Measurements from ENCODE around the gene CD82.

Gene CD82

DNA sequence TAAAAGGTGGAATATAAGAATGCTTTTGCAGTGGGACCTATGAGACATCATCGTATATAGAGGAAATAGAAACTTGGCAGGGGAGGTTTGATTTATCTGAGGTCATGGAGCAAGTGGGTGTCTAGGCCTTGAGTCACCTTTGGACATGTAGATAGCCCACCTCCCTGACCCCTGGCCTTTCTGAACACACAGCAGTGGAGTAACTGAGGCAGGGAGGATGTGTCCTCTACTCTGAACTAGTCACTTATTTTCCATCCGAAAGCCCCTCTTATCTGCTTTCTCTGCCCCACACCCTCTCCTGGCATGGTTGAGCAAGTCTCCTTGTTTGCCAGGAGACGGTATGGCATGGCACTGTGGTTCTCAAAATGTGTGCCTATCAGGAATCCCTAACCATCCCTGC lies 7.9 kb downstream of the CD82 start:
- H3K27ac Mint-ChIP-seq: peak overlapping the region; percentile 96
- peaks cover 99% of the 10 kb centered on the region for H3K4me1 Mint-ChIP-seq (ENCODE audit: low read depth)
- no peaks in the 10 kb centered on the region for H3K9me3 Mint-ChIP-seq
- peak overlapping the region; percentile 84 for H3K4me3 Mint-ChIP-seq
- peaks cover 78% of the 10 kb centered on the region for H3K36me3 Mint-ChIP-seq (ENCODE audit: low read depth)
- no peaks in the 10 kb centered on the region for H3K27me3 Mint-ChIP-seq
- no peak for DNase-seq

DNA sequence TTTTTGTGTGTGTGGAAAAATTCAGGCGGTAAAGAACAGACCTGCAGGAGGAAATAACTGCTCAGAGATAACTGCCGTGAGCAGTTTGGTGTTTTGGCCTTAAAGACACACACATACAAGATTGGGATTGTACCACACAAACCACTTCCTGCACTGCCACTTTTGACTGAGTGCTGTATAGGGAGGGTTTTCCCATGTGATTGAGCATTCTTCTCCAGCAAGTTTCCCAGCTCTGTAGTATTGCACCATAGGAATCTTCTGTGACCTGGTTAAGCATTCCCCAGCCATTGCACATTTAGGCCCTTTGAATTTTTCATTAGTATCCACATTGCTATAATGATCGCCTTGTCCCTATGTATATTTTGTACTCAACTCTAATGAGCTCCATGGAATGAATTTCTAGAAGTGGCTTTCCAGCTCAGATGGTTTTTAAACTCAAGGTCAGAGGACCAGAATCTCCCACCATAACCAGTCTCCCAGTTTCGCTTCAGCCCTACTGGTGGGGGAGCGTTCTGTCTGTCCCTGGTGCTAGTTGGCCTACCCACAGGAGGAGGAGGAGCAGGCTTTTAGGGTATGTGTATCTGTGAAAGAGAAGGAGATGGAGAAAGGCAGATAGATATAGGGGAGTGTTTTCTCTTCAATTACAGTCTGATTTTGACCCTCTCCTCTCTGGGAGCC lies 9.3 kb downstream of the CD82 start:
- Mint-ChIP-seq H3K27ac (peak overlapping the region; percentile 96), H3K4me1 (ENCODE audit: low read depth) (peaks cover 92% of the 10 kb centered on the region), H3K4me3 (peak overlapping the region; percentile 84), H3K36me3 (ENCODE audit: low read depth) (peaks cover 82% of the 10 kb centered on the region), H3K9me3 (no peaks in the 10 kb centered on the region), H3K27me3 (no peaks in the 10 kb centered on the region)
- DNase-seq: no peak

DNA sequence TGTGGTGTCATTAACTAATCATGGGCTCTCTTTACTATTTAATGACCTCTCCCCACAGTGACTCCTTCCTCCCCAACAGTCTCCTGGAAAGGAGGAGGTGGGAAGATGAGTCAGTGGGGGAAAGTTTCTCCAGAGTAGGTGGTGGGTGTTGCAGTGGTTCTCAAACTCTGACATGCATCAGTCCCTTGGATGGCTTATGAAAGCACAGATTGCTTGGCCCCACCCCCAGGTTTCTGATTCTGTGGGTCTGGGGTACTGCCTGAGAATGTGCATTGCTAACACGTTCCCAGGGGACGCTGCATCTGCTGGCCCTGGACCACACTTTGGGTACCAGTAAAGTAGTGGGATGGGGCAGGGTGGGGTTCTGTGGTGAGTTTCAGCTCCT lies 9.8 kb downstream of the CD82 start:
- H3K36me3 Mint-ChIP-seq (ENCODE audit: low read depth): peaks cover 82% of the 10 kb centered on the region
- H3K9me3 Mint-ChIP-seq: no peaks in the 10 kb centered on the region
- peak overlapping the region; percentile 96 for H3K27ac Mint-ChIP-seq
- no peaks in the 10 kb centered on the region for H3K27me3 Mint-ChIP-seq
- peaks cover 92% of the 10 kb centered on the region for H3K4me1 Mint-ChIP-seq (ENCODE audit: low read depth)
- peak; percentile 73 for DNase-seq
- H3K4me3 Mint-ChIP-seq: peak overlapping the region; percentile 84

DNA sequence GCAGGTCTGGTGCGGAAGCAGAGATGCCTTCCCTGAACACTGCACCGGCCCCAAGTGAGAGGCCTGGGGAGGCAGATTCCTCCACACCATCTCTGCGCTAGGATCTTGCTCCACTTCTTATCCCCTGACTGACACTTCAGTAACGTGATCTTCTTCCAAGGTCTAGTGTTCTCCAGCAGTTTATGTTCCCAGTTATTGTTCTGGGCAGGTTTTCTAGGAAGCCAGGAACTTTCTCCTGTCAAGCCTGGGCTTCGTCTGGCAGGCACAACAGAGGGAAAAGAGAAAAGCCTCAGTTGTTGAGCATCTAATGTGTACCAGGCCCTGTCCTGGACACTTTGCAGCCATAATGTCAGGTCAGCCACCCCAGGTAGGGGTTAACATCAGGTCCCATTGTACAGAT lies 10.5 kb downstream of the CD82 start:
- Mint-ChIP-seq H3K9me3 (no peaks in the 10 kb centered on the region), H3K4me1 (ENCODE audit: low read depth) (peaks cover 88% of the 10 kb centered on the region), H3K4me3 (peak overlapping the region; percentile 84), H3K27ac (peak overlapping the region; percentile 96), H3K36me3 (ENCODE audit: low read depth) (peaks cover 82% of the 10 kb centered on the region), H3K27me3 (no peaks in the 10 kb centered on the region)
- DNase-seq: no peak

- peak overlapping the region; percentile 96 for H3K27ac Mint-ChIP-seq
- no peaks in the 10 kb centered on the region for H3K9me3 Mint-ChIP-seq
- no peak overlapping the region for H3K4me3 Mint-ChIP-seq
- H3K4me1 Mint-ChIP-seq (ENCODE audit: low read depth): peaks cover 82% of the 10 kb centered on the region
- no peaks in the 10 kb centered on the region for H3K27me3 Mint-ChIP-seq
- DNase-seq: no peak
- peaks cover 82% of the 10 kb centered on the region for H3K36me3 Mint-ChIP-seq (ENCODE audit: low read depth)
Observed at GRCh38 chr11:44576656-44577055, 11.2 kb downstream of the CD82 start.

GRCh38 chr11:44577231-44577830 lies 11.9 kb downstream of the CD82 start:
- H3K36me3 Mint-ChIP-seq (ENCODE audit: low read depth): peaks cover 82% of the 10 kb centered on the region
- no peak overlapping the region for H3K4me3 Mint-ChIP-seq
- H3K9me3 Mint-ChIP-seq: no peaks in the 10 kb centered on the region
- peak overlapping the region; percentile 96 for H3K27ac Mint-ChIP-seq
- peaks cover 79% of the 10 kb centered on the region for H3K4me1 Mint-ChIP-seq (ENCODE audit: low read depth)
- H3K27me3 Mint-ChIP-seq: no peaks in the 10 kb centered on the region
- DNase-seq: no peak

- peaks cover 82% of the 10 kb centered on the region for H3K36me3 Mint-ChIP-seq (ENCODE audit: low read depth)
- no peak for DNase-seq
- H3K4me1 Mint-ChIP-seq (ENCODE audit: low read depth): peaks cover 76% of the 10 kb centered on the region
- no peak overlapping the region for H3K4me3 Mint-ChIP-seq
- peak overlapping the region; percentile 96 for H3K27ac Mint-ChIP-seq
- H3K9me3 Mint-ChIP-seq: no peaks in the 10 kb centered on the region
- no peaks in the 10 kb centered on the region for H3K27me3 Mint-ChIP-seq
Observed at GRCh38 chr11:44578279-44578678, 12.8 kb downstream of the CD82 start.

DNA sequence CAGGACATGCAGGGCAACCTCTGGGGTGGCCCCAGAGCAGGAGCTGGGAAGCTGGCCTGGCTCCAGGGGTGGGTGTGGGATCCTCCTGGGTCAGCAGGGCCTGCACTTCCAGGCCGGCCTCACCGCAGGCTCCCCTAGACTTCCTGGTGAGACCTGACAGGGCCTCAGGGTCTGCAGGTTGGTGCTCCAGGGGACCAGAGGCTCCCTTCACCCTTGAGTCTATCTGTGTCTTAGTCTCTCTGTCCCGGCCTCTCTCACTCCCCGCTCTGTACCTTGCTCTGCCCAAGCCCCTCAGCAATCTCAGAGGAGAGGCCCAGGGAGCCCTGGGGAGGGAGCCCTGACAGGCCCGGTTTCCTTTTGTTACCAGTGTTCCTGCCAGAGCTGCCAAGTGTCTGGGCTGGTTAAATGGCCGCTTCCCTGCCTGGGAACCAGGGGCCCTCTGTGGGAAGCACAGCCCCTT lies 13.9 kb downstream of the CD82 start:
- peaks cover 71% of the 10 kb centered on the region for H3K4me1 Mint-ChIP-seq (ENCODE audit: low read depth)
- no peaks in the 10 kb centered on the region for H3K9me3 Mint-ChIP-seq
- H3K36me3 Mint-ChIP-seq (ENCODE audit: low read depth): peaks cover 86% of the 10 kb centered on the region
- DNase-seq: no peak
- H3K4me3 Mint-ChIP-seq: no peak overlapping the region
- H3K27me3 Mint-ChIP-seq: no peaks in the 10 kb centered on the region
- H3K27ac Mint-ChIP-seq: peak overlapping the region; percentile 33

DNA sequence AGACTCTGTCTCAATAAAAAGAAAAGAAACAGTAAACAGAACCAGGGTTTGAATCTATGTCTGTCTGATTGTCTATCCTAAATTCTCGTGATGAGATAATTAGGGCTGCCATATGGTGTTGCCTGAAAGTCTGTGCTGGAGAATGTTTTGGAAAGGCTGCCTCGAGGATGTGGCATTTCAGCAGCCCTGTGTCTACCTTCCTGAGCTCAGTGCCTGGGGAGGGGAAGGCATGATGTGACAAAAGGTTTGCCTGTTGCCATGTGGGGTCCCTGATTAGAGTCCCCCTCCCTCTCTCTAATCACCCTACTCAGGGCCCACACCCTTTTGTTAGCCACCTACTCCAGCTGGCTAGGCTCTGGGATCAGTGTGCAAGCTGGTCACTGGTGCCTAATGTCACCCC lies 15.2 kb downstream of the CD82 start:
- Mint-ChIP-seq H3K36me3 (ENCODE audit: low read depth) (peaks cover 93% of the 10 kb centered on the region), H3K9me3 (no peaks in the 10 kb centered on the region), H3K4me3 (no peak overlapping the region), H3K27me3 (no peaks in the 10 kb centered on the region), H3K27ac (peak overlapping the region; percentile 61), H3K4me1 (ENCODE audit: low read depth) (peaks cover 59% of the 10 kb centered on the region)
- no peak for DNase-seq

- Mint-ChIP-seq H3K36me3 (ENCODE audit: low read depth) (peaks cover 93% of the 10 kb centered on the region), H3K27ac (no peak overlapping the region), H3K27me3 (no peaks in the 10 kb centered on the region), H3K4me3 (no peak overlapping the region), H3K4me1 (ENCODE audit: low read depth) (peaks cover 53% of the 10 kb centered on the region), H3K9me3 (no peaks in the 10 kb centered on the region)
- DNase-seq: no peak
Observed at GRCh38 chr11:44581246-44581645, 15.8 kb downstream of the CD82 start.

DNA sequence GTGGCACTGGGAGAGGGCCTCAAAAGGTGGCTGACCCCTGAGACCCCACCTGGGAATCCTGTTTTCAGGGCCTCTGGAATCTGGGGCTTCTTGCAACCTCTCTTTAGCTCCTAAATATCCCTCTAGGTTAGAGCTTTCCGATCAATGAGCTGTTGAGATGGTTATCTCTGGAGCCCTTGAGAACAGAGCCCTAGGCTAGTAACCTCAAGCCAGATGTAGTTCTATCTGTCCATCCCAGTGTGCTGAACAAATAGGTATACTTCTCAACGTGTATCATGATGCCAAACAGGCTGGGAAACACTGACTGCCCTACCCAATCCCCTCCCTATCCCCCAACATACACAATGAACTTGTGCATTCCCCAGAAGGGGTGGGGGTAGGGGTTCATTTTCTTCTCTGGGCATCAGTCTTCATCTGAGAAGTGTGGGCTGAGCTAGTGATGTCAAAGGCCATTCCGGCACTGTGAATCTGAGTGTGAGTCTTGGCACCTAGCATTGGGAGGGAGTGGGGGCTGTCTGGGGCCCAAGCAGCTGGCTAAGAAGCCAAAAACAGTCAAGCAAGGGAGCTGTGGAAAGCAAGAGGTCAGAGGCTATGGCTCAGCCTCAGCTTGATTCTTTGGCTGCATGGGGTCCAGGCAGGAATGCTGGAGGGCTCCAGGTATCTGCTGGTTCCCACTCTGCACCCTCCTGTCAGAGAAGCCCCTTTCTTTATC lies 17.3 kb downstream of the CD82 start:
- H3K4me1 Mint-ChIP-seq (ENCODE audit: low read depth): peaks cover 38% of the 10 kb centered on the region
- no peak for DNase-seq
- peaks cover 94% of the 10 kb centered on the region for H3K36me3 Mint-ChIP-seq (ENCODE audit: low read depth)
- H3K27me3 Mint-ChIP-seq: no peaks in the 10 kb centered on the region
- H3K27ac Mint-ChIP-seq: peak overlapping the region; percentile 22
- no peaks in the 10 kb centered on the region for H3K9me3 Mint-ChIP-seq
- no peak overlapping the region for H3K4me3 Mint-ChIP-seq

DNA sequence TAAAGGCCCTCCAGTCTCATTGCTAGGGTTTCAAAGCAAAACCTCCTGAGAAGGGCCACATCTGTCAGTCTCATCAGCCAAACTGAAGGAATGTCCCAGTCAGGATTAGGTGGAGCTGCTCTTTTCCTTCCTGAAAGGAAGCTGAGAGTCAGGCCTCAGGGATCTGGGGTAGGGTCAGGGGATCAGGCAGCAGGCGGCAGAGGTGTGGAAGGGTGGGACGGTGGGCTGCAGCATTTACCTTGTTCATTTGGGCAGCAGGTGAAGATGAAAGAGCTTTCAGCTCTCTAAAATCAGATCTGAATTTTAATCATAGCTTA lies 17.8 kb downstream of the CD82 start:
- Mint-ChIP-seq H3K36me3 (ENCODE audit: low read depth) (peaks cover 96% of the 10 kb centered on the region), H3K4me3 (no peak overlapping the region), H3K27ac (peak overlapping the region; percentile 22), H3K4me1 (ENCODE audit: low read depth) (peaks cover 33% of the 10 kb centered on the region), H3K9me3 (no peaks in the 10 kb centered on the region), H3K27me3 (no peaks in the 10 kb centered on the region)
- DNase-seq: no peak

- H3K4me3 Mint-ChIP-seq: no peak overlapping the region
- H3K4me1 Mint-ChIP-seq (ENCODE audit: low read depth): peaks cover 22% of the 10 kb centered on the region
- H3K27ac Mint-ChIP-seq: peak overlapping the region; percentile 18
- H3K27me3 Mint-ChIP-seq: no peaks in the 10 kb centered on the region
- peaks cover 98% of the 10 kb centered on the region for H3K36me3 Mint-ChIP-seq (ENCODE audit: low read depth)
- no peak for DNase-seq
- no peaks in the 10 kb centered on the region for H3K9me3 Mint-ChIP-seq
Observed at GRCh38 chr11:44585421-44585820, 20.0 kb downstream of the CD82 start.

DNA sequence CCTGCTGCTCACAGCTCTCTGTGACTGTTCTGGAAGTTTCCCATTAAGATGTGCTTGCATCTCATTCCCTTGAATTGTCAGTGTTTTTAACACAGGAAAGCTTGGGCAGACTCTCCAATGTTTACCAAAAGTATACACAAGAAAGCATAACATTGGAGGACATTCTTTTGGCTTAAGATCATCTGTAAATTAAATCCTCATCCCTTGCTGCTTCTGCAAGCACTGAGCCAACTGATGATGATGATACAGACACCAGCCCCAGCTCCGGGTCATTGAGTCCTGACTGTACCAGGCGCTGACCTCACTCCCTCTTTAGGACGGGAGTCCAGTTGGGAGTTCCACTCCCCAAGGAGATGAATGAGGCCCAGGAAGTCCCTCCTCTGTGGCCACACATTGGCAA lies 23.8 kb downstream of the CD82 start:
- H3K27me3 Mint-ChIP-seq: no peaks in the 10 kb centered on the region
- H3K4me3 Mint-ChIP-seq: no peak overlapping the region
- H3K9me3 Mint-ChIP-seq: no peaks in the 10 kb centered on the region
- no peak for DNase-seq
- peaks cover 96% of the 10 kb centered on the region for H3K36me3 Mint-ChIP-seq (ENCODE audit: low read depth)
- peaks cover 33% of the 10 kb centered on the region for H3K4me1 Mint-ChIP-seq (ENCODE audit: low read depth)
- H3K27ac Mint-ChIP-seq: peak overlapping the region; percentile 63

GRCh38 chr11:44590769-44591168 lies 25.3 kb downstream of the CD82 start:
- Mint-ChIP-seq H3K36me3 (ENCODE audit: low read depth) (peaks cover 95% of the 10 kb centered on the region), H3K4me3 (no peak overlapping the region), H3K27ac (peak overlapping the region; percentile 77), H3K27me3 (no peaks in the 10 kb centered on the region), H3K4me1 (ENCODE audit: low read depth) (peaks cover 44% of the 10 kb centered on the region), H3K9me3 (no peaks in the 10 kb centered on the region)
- no peak for DNase-seq

Data from activated T-cell treated with anti-CD3 and anti-CD28 coated beads, Interleukin-2, amount 50 U/mL, for 24 hours (primary cell).